ENCODE measurements around the gene CHRNB4.
"Not testable (repeated sequence)": the region's sequence is repeated elsewhere in the genome, so short reads cannot be mapped to it uniquely, and the experiment has no call there.

Gene CHRNB4, protein sequence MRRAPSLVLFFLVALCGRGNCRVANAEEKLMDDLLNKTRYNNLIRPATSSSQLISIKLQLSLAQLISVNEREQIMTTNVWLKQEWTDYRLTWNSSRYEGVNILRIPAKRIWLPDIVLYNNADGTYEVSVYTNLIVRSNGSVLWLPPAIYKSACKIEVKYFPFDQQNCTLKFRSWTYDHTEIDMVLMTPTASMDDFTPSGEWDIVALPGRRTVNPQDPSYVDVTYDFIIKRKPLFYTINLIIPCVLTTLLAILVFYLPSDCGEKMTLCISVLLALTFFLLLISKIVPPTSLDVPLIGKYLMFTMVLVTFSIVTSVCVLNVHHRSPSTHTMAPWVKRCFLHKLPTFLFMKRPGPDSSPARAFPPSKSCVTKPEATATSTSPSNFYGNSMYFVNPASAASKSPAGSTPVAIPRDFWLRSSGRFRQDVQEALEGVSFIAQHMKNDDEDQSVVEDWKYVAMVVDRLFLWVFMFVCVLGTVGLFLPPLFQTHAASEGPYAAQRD

DNA sequence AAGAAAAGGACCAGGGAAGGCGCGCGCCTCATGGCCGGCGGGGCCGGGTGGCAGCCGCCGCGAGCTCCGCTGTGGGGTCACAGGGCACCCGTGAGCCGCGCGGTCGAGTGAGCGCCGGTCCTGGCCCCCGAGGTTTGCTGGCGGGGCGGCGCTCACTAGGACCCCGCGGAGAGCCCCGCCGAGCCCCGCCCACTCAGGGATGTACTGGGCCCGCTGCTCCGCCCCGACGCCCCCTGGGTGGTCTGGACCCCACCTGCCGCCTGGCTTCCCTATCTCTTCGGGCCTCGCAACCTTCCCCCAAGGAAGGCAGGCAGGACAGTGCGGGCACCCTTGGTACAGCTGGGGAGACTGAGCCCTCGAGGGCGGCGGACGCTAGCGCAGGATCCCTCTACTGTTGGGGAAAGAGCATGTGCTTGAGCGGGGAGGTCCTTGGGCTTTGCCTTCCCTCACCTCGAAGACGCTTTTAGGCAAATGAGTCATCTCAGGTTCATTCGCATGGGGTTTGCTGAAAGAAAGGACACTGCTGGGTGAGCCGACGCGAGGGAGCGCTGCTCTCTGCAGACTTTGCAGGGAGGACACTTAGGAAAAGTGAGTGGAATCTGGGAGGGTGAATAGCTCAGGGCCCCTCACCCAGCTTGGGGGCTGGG is at the start of gene CHRNB4:
Gene CHRNB4 (minus strand): TSS at position 109 of the 647 bp plus-strand sequence. CDS start 77 bp downstream, at position 32.
- no peak for DNase-seq

DNA sequence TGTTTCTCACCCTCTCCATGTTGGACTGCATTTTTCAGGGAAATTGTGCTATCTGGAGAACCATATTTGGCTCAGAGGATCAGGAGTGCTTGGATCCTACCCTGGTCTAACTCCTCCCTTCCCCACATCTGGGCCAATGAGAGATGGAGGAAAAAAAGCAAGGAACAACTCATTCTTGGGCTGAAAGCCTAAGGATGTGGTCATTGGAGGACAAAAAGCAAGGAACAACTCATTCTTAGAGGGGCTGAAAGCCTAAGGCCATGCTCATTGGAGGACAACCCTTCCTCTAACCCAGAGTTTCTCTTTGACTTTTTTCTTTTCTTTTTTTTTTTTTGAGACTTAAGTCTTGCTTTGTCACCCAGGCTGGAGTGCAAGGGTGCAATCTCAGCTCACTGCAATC is 48.6 kb upstream of the CHRNB4 start:
- no peak for DNase-seq

DNA sequence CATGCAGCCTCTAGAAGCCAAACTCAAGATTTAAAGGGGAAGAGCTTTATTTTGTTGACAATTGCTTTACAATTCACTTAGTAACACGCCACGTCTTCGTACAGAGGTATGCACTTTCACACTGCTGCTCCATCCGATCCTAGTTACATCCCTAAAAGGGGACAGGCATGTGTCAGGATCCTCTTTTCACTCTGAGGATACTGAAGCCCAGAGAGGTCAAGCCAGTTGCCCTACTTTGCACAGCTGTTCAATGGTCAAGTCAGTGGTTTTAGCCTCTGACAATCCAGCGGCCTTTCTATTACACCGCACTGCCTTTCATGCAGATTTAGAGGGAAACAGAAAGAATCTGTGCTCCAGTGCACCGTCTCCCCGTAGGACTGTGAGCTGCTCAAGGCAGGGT is 44.9 kb upstream of the CHRNB4 start:
- DNase-seq, result no peak

DNA sequence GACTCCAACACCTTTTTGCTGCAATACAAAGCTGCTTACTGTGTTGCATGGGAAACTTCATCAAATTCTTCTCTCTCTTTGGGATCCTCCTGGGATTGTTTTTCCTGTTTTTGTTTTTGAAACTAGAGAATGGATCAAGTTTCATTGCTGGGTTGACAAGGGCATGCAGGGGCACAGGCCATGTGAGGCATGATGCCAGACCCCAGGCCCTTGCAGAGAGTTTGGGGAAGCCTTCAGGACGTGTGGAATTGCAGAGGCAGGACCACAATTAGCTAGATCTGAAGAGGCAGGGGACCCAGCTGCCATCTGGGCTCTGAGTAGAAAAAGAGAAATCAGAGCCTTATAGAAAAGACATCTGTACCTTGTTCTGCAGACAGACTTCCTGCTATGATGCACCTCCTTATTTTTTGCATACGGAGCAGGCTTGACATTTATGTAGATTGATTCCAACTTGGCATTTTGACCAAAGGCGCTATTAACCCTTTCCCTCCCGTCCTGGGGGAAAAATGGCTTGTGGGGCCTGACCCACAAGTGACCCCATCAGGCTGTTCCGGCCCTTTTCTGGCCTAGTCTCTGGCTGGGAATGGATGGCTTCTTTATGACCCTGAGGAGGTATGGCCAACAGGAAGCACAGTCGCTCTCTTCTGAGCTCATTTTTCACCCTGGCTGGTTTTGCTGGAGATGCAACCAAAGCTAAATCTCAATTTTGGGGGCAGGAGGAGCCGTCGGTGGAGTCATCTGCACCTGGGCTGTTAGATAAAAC is 44.3 kb upstream of the CHRNB4 start:
- DNase-seq, result no peak

DNA sequence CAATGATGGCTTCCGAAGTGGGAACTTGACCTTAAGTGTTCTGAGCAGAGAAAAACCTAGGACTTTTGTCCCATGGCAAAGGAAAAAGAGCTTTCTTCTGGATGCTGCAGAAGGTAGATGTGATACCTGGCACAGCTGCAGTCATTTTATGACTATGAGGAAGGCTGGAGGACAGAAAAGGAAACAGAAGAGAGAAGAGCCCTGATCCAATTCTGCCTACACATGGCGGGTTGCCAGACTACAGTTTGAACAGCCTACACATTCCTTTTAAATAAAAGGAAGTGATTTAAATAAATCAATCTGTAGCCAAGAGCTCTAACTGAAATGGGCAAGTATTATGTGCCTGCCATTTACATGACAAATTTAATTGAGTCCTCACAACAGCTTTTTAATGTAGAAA is 43.6 kb upstream of the CHRNB4 start:
- no peak for DNase-seq

DNA sequence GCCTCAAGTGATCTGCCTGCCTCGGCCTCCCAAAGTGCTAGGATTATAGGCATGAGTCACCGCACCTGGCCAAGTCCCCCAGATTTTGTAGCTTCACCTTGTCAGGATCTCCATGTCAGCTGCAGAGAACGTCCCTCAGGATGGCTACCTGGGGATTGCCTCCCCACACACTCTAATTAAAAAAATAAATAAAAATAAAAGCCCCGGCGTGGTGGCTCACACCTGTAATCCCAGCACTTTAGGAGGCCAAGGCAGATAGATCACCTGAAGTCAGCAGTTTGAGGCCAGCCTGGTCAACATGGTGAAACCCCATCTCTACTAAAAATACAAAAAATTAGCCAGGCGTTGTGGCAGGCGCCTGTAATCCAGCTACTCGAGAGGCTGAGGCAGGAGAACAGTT is 42.6 kb upstream of the CHRNB4 start:
- not testable (repeated sequence) for DNase-seq

DNA sequence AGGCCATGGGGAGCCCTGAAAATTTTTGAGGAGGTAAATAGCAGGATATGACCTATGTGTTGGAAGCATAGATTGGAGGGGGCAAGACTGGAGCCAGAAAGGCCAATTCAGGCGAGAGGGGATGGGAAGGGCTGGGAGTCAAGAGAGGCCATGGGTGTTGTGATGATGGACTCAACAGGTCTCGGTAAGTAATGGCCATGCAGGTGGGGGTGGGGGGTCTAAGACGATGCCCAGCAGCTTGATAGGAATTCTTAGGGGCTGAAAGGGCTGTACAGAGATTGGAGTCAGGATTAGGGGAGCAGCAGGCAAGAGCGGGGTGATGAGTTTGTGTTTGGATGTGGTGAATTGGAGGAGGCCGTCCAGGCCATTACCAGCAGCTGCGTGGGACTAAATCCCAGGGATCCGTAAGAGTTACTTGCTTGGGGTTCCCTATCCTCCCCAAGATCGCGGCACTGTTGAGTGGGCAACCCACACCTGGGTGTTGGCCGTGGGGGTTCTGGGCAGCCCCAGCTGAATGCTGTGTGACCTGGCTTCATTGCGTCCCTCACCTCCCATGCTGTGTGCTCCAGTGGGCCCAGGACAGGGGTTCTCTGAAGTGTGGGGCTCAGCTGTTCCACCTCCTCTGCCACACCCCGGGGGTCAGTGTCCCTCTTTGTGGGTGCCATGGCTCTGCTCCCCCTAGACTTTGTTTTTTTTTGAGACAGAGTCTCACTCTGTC is 41.8 kb upstream of the CHRNB4 start:
- DNase-seq, result no peak

DNA sequence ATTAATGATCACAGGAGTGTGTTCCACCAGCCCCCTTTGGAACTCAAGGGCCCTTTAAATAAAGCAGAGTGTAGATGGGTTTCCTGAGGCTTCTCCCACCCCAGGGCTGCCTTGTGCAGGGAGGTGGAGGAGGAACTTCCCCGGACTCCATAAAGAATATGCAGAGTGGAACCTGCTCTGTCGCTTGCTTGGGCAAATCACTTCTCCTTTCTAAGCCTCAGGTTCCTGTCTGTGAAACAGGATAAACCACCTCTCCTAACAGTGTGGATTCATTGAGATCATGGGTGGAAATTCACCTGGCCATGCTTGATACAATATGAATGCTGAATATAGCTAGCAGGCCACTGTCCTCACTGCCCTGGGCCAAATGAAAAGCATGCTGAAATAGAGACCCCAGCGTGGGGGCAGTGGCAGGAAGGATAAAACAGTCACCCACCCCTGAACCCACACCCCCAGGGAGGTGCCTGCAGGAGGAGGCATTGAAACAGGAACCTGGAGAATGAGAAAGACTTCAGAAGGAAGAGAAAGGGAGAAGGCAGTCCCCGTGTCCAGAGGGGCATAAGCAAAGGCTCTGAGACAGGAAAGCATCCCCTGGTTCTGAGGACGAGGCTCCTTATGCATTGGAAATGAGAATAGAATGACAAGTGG is 41.1 kb upstream of the CHRNB4 start:
- DNase-seq, result no peak

DNA sequence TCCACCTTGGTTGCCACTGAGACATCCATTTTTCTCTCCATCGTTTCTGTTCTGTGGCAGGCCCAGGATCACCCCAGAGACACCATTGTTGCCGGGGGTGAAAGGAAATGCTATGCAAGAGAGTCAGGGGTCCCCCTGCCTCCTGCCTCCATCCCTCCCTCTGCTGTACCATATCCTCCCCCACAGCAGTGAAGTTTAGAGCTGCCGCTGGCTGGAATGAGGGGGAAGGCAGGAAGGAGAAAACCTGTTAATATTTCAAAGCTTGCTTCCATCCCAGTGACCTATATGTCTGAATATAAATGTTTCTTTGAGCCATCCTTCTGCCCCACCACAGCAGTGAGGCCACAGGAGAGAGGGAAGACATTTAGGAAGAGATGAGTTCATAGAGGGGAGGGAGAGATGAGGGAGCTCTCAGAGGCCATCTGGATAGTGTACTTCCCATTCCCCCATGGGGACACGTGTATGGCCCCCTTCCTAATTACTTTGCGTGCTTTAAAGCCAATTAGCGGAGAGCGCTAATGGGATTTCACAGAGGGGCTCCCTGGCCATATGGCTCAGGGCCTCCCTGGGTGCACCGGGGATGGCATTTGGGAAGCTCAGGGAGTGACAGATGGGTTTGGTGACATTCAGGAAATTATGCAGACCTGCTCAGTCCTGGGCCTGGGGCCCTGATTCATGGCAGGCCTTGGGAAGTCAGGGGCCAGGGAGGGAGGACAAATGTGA is 40.4 kb upstream of the CHRNB4 start:
- no peak for DNase-seq

DNA sequence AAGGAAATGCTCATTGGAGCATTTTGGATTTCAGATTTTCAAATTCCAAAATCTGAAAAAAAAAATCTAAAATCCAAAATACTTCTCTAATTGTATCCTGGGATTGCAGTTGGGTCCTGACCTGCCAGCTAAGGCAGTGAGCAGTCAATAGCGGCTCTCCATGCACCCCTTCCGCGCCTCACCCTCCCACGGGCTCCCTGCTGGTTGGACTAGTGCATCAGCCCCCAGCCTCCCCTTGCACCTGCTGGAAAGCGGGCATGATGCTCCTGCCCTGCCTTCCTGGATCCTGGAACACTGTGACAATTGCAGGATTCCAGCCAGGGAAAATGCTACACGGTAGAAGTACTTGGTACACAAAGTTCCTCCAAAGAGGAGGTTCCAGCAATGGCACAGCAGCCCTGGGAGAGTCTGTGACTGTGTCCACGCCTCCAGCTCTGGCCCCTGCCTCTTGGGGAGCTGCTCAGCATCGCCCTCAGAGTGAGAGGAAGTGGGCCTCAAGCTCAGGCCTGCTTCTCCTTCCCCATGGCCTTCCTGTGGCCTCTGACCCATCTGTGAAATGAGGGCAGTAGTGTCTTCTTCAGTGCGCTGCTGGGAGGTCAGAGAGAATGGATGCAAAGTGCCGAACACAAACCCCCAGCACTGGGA is 39.5 kb upstream of the CHRNB4 start:
- DNase-seq, result no peak

DNA sequence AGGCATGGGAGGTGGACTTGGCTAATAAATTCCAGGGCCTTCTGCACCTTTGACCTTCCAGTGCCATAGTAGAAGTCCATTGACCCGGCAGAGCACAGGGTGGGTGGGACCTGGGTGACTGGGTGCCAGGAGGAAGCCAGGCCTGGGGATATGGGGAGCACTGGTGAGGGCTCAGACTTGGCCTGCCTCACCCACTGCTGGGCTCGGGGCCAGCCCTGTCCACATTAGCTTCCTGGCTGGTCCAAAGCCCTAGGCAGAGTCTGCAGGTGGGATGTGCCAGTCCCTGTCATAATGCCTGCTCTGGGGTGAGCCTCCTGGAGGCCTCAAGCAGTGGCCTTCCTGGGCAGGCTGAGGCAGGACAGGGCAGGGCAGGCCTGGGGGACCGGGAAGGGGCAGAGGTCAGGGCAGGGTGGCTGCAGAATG is 38.1 kb upstream of the CHRNB4 start:
- no peak for DNase-seq

DNA sequence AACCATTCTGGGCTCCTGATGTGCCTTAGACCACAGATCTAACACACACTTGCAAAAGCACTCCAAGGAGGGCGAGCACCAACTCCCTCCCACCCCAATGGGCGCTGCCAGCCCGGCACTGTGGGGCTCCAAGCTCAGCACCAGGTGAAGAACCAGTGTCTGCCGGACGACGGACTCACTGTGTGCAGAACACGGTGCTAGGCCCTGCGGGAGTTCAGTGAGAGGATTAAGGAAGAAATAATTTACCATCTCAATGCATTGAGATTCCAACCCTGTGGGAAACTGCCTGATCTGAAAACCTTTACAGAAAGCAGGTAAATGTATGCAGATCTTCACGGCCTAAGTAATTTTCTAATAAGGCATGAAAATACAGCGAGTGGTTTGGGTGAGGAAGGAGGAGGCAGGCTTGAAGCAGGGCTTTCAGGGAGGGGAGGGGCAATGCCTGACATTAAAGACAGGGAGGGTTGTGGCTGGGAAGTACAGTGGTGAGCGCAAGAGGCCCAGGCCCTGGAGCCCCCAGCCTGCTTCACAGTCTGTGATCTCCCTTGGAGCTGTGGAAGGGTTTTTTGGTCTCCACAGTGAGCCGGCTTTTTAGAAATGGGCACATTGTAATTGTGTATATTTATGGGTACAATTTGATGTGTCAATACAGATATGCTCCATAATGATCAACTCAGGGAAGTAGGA is 35.6 kb upstream of the CHRNB4 start:
- DNase-seq, result no peak

DNA sequence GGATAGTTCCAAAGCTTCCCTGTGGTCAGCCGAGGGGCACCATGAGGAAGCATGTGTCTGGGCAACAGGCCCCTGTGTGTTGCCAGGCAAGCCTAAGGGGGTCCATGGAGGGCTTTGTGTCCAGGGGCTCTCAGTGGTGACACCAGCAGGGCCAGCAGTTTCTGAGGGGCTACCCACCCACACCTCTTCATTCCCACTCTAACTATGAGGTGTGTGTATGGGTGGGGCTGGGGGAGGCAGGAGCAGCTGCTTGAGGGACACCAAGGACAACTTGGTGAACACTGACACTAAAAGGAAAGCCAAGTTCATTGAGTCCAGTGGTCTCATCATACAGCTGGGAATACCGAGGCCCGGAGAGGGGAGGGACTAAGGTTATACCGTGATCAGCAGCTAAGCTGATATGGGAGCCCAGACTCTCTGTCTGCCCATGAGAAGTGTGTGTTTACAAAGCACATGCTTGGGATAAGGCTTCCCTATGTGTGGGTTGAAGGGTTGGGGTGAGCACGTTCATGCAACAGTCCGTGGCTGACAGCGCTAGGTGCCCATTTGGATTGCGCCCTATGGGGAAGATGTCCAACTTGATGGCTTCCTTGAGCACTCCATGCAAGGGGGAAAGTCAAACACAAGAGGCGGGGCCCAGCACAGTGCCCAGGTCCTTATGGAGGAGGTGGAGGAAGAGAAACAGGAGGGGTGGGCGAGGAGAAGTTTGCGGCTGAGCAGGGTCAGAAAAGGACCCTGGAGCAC is 34.8 kb upstream of the CHRNB4 start:
- DNase-seq, result no peak

DNA sequence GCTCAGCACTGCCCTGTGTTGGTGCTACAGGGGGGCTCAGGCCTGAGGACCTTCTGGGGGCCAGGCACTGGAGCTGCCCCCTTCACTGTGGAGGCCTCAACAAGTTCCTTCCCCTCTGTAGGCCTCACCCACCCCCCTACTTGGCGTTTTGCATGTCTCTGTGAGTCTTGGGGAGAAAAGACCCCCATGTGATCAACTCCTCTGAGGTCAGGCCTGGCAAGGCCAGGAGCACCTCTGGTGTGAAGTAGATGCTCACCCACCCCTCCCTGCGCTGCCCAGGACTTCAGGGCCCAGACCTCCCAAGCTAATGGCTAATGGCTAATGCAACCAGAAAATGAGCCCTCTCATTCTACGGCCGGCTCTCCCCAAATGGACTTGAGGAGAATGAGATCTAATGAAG is 34.2 kb upstream of the CHRNB4 start:
- DNase-seq, result no peak

DNA sequence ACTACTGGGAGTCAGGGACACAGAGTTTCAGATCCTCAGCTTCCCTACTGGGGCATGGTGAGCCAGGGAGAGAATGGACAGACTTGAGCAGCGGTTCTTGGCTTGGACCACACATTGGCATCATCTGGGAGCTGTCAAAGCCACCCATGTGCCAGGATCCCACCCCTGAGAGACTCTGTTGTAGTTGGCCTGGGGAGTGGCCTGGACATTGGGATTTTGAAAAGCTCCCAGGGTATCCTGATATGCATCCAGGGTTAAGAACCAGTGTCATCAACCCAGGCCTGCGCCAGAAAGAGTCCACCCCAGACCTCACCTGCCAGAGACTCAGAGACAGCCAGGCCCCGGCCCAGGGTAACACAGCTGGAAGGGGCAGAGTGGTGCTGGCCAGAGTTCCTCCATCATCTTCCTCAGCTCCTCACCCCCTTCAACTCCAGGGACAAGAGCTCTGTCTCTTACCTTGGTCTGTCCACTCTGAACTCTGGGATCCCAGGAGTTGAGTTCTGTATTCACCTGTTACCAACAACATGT is 33.0 kb upstream of the CHRNB4 start:
- DNase-seq, result no peak

DNA sequence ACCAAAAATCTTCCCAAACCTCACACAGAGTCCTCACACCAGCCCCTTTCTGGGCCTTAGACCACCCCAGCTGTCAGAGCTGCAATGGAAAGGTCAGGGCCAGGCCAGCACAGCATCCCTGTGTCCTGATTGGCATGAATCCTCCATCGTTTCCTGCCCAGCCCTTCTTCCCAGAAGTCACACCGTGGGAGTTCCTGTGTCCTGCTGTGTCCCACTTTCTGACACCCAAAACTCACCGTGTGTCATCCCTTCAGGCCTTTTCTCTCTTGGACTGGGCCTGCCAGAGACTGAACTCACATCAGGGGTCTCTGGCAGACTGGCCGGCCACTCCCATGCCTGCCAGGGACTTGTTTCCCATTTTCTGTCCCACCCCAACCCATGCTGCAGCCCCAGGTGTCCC is 32.5 kb upstream of the CHRNB4 start:
- DNase-seq, result no peak

DNA sequence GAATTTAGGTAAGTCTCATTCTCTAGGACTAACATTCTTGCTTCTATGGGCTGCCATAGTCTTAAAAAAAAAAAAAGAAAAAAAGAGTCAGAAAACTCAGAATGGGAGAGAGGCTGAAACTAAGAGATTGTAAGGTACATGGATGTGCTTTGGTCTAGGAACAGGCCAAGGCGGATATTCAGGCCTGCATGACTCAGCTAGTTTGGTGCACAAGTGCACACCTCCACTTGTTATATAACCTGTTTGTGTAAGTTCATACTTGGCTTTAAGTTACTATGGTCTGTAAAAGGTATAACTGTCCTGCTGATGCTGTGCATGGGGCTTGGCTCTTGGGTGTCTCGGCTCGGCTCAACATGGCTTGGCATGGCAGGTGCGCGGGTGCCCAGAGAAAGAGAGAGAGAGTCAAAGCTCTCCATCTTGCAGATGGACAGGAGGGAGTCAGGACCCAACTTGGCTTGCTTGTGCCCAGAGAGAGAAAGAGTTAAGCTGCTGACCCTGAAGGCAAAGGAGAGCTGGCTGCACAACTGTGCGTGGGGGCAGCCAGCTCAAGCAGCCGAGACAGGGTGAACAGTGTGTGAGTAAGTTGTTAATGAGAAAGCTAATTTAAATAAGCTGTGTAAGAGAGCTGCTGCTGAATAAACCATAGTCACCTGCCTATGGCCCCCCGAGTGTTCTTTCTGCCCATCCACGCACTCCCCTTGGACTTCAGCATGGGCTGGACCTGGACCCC is 31.4 kb upstream of the CHRNB4 start:
- no peak for DNase-seq

DNA sequence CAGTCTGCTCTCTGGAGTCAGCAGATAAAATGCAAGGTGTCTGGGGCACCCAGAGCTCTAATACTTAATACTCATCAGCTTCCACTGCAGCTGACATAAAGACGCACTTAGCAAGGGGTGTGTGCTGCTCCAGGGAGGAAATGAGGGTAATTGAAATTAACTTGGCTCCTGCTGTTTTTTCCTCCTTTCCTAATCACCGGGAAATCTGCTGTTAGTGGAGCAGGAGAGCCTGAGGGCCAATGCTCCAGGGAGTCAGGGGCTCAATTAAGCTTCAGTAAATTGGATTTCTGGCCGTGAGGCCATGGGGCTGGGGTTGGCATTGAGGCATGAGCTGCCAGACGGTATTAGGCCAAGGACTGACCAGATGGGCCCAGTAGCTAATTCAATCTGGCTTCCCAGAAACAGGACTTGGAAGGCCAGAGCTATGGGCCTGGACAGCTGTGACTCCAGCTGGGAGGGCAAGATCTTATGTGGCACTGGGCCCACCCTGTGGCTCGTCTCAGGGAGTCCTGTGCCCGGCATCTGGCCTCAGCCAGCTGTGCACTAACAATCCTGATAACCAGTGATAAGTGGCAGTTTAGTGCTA is 30.7 kb upstream of the CHRNB4 start:
- no peak for DNase-seq
